Smooth muscle cell (in vitro differentiated cells): Measurements from ENCODE around the gene FUCA2. TPM values are rescaled to one million over a fixed set of nuclear protein-coding genes. Genes with fewer than 3 reads are reported as not detected.
"Not testable (repeated sequence)": the region's sequence is repeated elsewhere in the genome, so short reads cannot be mapped to it uniquely, and the experiment has no call there.

ENCODE experiments used
- DNase-seq: peaks from one replicate; lab custom pipeline; 2025; ENCODE audit not compliant: unreplicated experiment; lab: John Stamatoyannopoulos, UW
- H2AFZ ChIP-seq: fragments of 200-600 bp; sonication (generic); 2 replicates; pipeline ENCODE4 v1.6.0; 2016; ENCODE audit warnings: antibody characterized with exemption, low read depth, mild to moderate bottlenecking
- H3F3A ChIP-seq: fragments of 200-600 bp; sonication (generic); 2 replicates; pipeline ENCODE4 v1.6.0; 2017; ENCODE audit warnings: antibody characterized with exemption, low read depth
- H3K27ac ChIP-seq: fragments of 200-600 bp; sonication (generic); 2 replicates; pipeline ENCODE4 v1.5.1; 2016; ENCODE audit warnings: low read depth, mild to moderate bottlenecking
- H3K27me3 ChIP-seq: fragments of 200-600 bp; sonication (generic); 2 replicates; pipeline ENCODE4 v1.6.1; 2016; ENCODE audit warnings: low read depth, mild to moderate bottlenecking
- H3K36me3 ChIP-seq: fragments of 200-600 bp; sonication (generic); 2 replicates; pipeline ENCODE4 v1.5.1; 2016; ENCODE audit warnings: low read depth
- H3K4me1 ChIP-seq: fragments of 200-600 bp; sonication (generic); 2 replicates; pipeline ENCODE4 v1.5.1; 2016; ENCODE audit warnings: low read depth
- H3K4me2 ChIP-seq: fragments of 200-600 bp; sonication (generic); 2 replicates; pipeline ENCODE4 v1.6.0; 2016; ENCODE audit warnings: mild to moderate bottlenecking
- H3K4me3 ChIP-seq: fragments of 200-600 bp; sonication (generic); 2 replicates; pipeline ENCODE4 v1.5.1; 2016; ENCODE audit warnings: mild to moderate bottlenecking
- H3K79me2 ChIP-seq: fragments of 200-600 bp; sonication (generic); 2 replicates; pipeline ENCODE4 v1.6.0; 2016; ENCODE audit warnings: low read depth, mild to moderate bottlenecking
- H3K9ac ChIP-seq: fragments of 200-600 bp; sonication (generic); 2 replicates; pipeline ENCODE4 v1.6.0; 2016; ENCODE audit warnings: low read depth
- H3K9me3 ChIP-seq: fragments of 200-600 bp; sonication (generic); replicated peaks from 2 replicates; pipeline ENCODE4 v1.5.1; 2016; ENCODE audit warnings: low read depth
- H4K20me1 ChIP-seq: fragments of 200-600 bp; sonication (generic); 2 replicates; pipeline ENCODE4 v1.6.0; 2016; ENCODE audit warnings: low read depth
- CTCF ChIP-seq: fragments of 200-600 bp; sonication (generic); IDR thresholded peaks from 2 replicates; pipeline ENCODE4 v1.5.1; 2017; ENCODE audit warnings: borderline replicate concordance, mild to moderate bottlenecking, antibody characterized with exemption; ENCODE audit not compliant: insufficient read depth, poor library complexity, severe bottlenecking
- WGBS: methylation state at CpG from one replicate; pipeline ENCODE4 v1.1.7; 2016; ENCODE audit warnings: low lambda C conversion rate; 5-methylcytosine and 5-hydroxymethylcytosine counted together
- polyA plus RNA-seq: library from polyadenylated mRNA; unstranded; fragments of >200 nt; fragmentation: Nextera tagmentation; extraction: Ambion mirVana; gene quantifications from 2 replicates; pipeline ENCODE4 v1.2.1, GENCODE V29; 2016
- total RNA-seq: library from RNA; depleted of rRNA; stranded (reverse); fragments of >200 nt; gene quantifications from 2 replicates; pipeline ENCODE4 v1.2.3, GENCODE V29; 2014

FUCA2 gene
- total and polyA plus RNA-seq, 2 experiments from 2014 or later, result 42.7 to 82.5 TPM

- H3K4me3 ChIP-seq, result no peak overlapping the region
- no peaks in the 10 kb centered on the region for H3K79me2 ChIP-seq
- no peak overlapping the region for H2AFZ ChIP-seq
- 95% methylated on average over 3 of the region's 3 CpGs for WGBS
- no peaks in the 10 kb centered on the region for H3K27me3 ChIP-seq
- no peak for TF ChIP-seq CTCF
- no peak overlapping the region for H3K4me2 ChIP-seq
- no peak overlapping the region for H3K9ac ChIP-seq
- H3F3A ChIP-seq, result no peaks in the 10 kb centered on the region
- no peak for DNase-seq
- no peak overlapping the region for H3K27ac ChIP-seq
- H4K20me1 ChIP-seq, result no peaks in the 10 kb centered on the region
- peaks cover 5% of the 10 kb centered on the region for H3K36me3 ChIP-seq
- H3K4me1 ChIP-seq, result no peaks in the 10 kb centered on the region
- H3K9me3 ChIP-seq, result no peaks in the 10 kb centered on the region
These were observed 32.9 kb downstream of the FUCA2 start for GRCh38 chr6:143478479-143479062.

GRCh38 chr6:143476545-143476944, 35.0 kb downstream of the FUCA2 start:
- Histone ChIP-seq H2AFZ (no peak overlapping the region), H3K27ac (no peak overlapping the region), H3K9me3 (no peaks in the 10 kb centered on the region), H3K27me3 (no peaks in the 10 kb centered on the region), H3K4me1 (no peaks in the 10 kb centered on the region), H3K4me2 (no peak overlapping the region), H3F3A (no peaks in the 10 kb centered on the region), H3K9ac (no peak overlapping the region), H3K79me2 (no peaks in the 10 kb centered on the region), H3K36me3 (peaks cover 11% of the 10 kb centered on the region), H3K4me3 (no peak overlapping the region), H4K20me1 (no peaks in the 10 kb centered on the region)
- DNase-seq, result no peak
- TF ChIP-seq CTCF, result no peak
- 100% methylated on average over 1 of the region's 1 CpG for WGBS

- H3K27me3 ChIP-seq, result no peaks in the 10 kb centered on the region
- no peak for DNase-seq
- no peaks in the 10 kb centered on the region for H3K9me3 ChIP-seq
- H3K36me3 ChIP-seq, result peaks cover 15% of the 10 kb centered on the region
- no peak overlapping the region for H2AFZ ChIP-seq
- WGBS, result 100% methylated on average over 1 of the region's 1 CpG
- no peaks in the 10 kb centered on the region for H3F3A ChIP-seq
- H3K79me2 ChIP-seq, result no peaks in the 10 kb centered on the region
- H3K4me3 ChIP-seq, result no peak overlapping the region
- no peak overlapping the region for H3K4me2 ChIP-seq
- no peak overlapping the region for H3K9ac ChIP-seq
- no peaks in the 10 kb centered on the region for H3K4me1 ChIP-seq
- no peaks in the 10 kb centered on the region for H4K20me1 ChIP-seq
- no peak overlapping the region for H3K27ac ChIP-seq
- TF ChIP-seq CTCF, result no peak
These were observed 39.7 kb downstream of the FUCA2 start for GRCh38 chr6:143471822-143472221.

GRCh38 chr6:143468823-143469222, 42.7 kb downstream of the FUCA2 start:
- not testable (repeated sequence) for H3F3A ChIP-seq, DNase-seq, H4K20me1 ChIP-seq, H3K27me3 ChIP-seq, H3K9ac ChIP-seq, H3K4me2 ChIP-seq, H3K36me3 ChIP-seq, H3K79me2 ChIP-seq, H3K4me3 ChIP-seq, H3K4me1 ChIP-seq, H2AFZ ChIP-seq, H3K9me3 ChIP-seq, H3K27ac ChIP-seq
- WGBS, result 98% methylated on average over 2 of the region's 2 CpGs
